HG03108 (cell line): Measurements from ENCODE around the gene RAMP1.

Experiments used
- ATAC-seq: cut with Tn5 transposase; IDR thresholded peaks from one replicate; pipeline ENCODE4 v1.9.1; 2021; ENCODE audit warnings: moderate library complexity; ENCODE audit not compliant: unreplicated experiment

Gene RAMP1

DNA sequence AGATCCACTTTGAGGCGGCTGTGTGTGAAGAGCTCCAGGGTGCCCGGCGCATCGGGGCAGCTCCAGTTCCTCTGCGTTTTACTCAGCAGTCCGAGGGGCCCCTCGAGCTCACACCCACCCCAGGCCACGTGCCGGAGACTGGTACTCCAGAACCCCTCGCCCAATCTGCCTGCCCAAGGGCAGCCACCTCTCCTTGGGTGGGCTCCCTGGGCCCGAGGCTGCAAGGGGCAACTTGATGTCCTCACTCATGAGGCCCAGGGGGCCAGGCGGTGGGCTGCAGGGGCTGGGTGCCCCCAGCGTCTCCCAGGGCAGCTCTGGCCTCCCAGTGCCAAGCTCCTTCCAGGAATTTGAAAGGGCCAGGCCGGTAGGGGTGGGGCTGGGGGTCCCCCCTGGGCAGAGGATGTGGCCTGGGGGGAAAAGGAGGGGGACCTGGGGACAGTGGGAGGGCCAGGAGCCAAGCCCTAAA, 16.7 kb downstream of the RAMP1 start:
- ATAC-seq = no peak

DNA sequence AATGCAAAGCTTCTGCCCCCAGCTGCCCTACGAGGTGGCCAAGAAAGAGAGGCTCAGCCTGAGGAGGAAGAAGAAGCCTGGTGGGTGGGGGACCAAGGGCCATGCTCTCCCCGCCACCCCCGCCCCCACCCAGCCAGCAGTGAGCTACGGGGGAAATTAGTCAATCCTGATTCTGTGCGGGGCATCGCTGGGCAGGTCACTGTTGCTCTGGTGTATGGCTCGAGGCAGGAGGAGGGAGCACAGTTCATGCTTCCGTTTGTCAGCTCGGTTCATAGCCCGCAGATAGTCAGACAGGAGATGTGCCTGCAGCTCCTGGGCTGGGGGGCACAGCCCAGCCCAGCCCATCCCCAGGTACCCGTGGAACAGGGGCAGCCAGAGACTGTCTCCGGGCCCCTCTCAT, 17.1 kb downstream of the RAMP1 start:
- no peak for ATAC-seq

DNA sequence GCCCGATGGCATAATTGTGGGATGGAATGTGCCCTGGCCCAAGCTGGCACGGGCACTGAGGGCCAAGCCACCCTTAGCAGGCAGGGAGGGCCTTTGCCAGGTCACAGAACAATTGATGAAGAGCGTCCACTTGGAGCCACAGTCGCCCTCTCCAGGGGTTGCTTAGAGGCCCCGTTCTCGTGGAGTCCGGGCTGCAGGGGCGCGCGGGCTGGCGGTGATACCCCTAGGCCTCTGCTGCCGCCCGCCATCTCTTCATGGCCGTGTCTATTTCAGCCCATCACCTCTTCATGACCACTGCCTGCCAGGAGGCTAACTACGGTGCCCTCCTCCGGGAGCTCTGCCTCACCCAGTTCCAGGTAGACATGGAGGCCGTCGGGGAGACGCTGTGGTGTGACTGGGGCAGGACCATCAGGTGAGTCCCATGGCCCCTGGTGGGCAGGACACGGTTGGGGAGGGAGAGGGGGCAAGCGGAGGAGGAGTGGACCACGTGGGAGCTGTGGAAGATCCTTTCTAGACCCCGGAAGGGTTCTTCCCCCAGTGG, 17.6 kb downstream of the RAMP1 start:
- ATAC-seq = no peak

DNA sequence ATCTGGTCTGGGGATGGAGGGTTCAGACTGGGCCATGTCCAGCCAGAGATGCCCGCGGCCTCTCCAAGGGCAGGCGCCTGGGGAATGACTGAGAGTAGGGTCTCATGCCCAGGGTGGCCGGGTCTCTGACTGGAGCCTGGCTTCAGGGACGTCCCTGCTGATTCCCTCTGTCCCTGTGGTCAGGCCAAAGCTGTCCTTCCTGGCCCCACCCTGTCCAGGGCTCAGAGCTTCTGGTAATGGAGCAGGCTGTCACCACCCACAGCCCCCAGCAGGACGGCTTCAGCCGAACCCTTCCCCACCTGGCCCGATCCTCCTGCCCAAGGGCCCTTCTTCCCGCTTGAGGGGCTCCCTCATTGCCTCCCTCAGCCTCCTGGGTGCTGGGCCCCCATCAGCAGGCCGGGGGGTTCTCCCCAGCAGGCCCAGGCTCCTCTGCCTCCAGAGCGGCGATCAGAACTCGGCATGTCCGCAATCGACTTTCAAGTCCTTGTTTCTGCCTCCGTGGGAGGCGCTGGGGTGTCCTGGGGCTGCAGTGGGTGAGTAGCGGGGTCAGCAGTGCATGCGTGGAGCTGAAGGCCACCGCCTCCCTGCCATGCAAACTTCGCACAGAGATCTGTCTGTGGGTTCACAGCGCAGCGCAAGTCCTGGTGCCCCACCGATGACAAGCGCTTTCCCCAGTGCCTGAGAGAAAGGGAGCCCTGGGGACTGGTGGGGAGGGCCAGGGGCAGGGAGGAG, 18.3 kb downstream of the RAMP1 start:
- ATAC-seq = no peak

DNA sequence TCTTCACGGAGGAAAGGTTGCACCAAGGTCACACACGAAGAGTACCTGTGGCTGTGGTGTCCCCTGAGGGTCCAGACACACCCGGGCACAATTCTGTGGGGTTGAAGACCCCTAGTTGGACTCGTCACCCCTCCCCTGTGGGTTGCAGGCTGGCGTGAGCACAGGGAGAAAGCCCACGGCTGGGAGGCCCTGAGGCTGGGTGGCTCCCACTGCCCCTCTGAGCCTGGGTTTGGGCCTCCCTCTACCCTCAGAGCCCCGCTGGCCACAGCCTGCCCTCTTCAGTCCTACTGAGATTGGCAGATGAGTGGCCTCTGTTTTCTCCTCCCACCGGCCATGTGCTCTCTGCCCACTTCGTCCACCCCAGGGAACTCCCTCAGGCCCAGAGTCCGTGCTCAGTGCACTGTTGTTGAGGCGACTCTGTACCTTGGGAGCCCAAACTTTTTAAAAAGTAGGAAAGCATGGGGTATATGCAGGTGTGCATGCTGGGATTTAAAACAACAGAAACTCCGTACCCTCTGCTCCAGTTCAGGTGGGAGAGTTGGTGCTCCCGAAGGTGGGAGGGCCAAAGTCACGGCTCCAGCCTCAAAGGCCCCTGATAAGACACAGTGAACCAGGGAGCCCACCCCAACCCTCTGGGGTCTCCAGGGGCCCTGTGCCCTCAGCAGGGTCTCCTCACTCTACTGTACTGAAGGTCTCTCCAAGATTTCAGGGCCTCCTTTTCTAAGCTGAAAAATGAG, 19.1 kb downstream of the RAMP1 start:
- no peak for ATAC-seq

DNA sequence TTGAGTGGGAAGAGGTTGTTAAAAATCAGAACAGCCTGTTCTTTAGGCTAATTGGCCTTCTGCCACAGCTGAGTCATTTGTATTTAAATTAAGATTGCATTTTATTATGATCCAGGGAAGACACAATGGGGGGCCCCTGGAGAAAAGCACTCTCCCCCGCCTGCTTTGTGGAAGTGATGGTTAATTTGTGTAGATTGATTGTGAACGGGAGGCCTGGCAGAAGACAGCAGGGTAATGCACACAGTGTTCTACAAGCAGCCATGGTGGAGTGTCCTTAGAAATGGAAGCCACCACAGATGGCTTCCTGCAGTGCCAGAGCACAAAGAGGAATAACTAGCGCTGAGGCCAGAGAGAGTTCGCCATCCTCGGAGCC, 19.6 kb downstream of the RAMP1 start:
- no peak for ATAC-seq

DNA sequence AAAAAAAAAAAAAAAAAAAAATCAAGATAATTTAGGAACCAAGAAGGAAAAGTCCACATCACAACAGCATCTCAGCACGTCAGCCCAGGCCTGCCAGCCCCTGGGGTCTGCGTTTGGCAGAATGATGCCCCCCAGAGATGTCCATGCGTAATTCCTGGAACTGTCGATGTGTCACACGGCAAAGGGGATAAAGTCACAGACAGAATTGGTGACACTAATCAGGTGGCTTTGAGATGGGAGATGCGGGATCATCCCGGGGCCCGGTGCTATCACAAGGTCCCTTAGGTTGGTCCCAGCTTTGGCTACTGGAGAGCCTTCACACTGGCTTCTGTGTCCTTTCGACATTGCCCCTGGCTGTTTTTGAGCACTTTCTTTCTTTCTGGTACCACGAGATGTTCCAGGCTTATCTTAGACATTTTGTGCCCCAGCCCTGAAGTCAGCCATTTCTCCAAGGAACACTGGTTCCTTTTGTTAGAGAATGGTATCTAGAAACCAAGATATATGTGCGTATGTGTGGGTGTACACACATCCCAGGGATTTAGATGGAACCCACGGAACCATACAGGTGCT, 20.7 kb downstream of the RAMP1 start:
- ATAC-seq = no peak

DNA sequence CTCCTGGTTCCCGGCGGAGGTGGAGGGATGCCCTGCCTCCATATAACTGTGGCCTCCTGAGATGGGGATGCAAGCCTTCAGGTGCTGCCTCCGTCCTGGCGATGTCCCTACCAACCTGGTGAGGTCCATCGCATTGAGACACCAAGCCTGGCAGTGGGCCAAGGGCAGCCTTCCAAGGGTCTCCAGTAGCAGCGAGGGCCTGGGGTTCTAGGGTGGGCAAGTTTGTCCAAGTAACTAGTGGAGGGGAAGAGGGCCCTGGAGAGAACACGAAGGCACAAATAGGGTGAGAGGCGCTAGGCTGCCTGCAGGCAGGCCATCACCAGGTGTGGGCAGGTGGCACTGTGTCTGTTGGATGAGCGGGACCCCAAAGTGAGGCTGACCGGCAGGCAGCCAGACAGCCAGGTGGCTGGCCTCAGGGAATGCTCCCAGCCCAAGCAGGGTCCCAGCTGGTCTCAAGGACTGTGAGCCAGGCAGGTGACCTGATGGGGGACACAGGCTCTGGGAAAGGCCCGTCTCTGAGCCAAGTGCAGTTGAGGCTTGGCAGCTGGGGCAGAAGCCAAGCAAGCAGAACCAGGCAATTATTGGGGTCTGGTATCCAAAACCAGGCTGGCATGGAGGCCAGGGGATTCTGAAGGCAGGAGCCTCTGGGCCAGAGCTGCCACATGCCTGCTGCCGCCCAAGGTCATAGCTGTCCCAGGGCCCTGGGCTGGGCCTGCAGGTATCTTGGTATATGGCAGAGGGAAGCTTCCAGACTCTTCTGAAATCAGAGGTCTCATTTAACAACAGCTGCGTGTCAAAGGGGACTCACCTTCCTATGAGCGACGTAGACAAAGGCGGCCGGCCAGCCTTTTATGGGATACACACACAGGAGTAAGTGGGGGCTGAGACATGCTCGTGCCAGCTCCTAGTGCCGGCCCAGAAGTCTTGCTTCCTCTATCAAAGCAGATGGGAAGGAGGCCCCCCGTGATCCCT, 23.4 kb downstream of the RAMP1 start:
- ATAC-seq = no peak

DNA sequence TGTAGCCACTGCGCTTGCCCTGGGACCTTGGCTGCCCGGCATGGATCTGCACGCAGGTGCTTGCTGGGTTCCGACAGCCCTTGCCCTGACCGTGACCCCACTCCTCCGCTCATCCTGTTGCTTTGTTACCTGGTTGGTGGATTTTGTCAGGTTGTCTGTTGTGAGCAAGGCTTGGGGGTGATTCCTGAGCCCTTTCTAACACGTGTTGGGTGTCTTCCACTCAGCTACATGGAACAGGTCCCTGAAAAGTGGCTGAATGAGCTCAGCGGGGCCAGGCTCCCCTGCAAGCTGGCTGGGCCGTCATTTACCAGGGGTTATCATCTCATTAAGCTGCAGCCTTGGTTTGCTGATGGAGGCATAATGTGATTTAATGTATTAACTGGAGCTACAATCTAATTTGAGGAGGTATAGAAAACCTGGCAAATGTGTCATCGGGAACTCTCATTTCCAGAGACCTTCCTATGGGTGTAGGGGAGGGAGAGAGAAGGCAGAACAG, 24.6 kb downstream of the RAMP1 start:
- no peak for ATAC-seq

DNA sequence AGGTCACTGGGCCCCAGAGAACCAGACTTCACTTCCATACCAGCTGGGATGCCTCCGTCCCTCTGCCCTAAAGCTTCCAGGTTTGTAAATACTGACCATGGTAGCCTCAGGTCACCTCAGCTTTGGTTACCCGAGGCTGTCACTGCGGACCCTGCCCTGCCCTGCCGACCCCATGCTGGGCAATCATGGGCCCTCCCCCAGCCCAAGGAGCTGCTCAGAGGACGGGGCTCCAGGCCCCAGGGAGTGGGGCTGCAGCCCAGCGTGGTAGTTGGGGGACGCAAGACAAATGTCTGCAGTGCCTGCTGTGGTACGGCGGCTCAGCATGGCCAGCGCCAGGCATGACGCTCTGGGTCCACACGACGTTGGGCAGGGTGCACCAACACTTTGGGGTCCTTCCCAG, 25.3 kb downstream of the RAMP1 start:
- no peak for ATAC-seq

DNA sequence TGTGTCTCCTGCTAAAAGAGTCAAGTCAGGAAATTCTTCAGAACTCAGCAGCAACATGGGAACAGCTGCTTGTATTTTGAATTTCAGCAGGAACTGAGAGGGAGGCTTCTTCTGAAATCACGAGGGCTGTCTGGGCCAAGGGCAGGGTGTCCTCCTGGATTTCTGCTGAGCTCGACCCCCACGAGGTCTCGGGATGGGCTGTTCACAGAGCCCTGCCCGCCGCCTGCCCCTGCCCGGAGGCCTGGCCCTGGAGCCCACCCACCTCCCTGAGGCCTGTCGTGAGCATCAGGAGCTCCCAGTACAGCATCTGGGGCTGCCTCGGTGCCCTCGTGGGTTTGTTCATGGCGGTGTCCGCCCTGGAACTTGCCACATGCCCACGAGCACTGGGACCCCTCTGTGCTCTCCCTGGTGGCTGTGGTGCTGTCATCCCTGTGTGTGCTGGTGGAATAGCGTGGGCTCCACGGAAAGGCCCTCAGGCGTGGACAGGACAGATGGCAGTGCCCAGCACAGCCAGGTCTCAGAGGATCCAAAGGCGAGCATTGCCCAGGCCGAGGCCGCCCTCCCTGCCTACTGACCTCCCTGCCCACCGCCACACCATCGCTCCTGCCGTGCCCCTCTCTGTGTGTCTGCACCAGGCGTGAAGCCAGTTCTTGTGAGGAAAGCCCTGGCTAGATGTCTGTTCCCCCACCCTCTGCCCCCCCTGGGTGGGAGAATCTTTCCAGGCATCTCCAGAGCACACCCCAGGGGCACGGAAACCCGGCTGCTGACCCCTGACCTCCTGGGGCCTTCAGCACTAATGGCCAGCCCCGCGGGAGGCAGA, 25.9 kb downstream of the RAMP1 start:
- no peak for ATAC-seq

DNA sequence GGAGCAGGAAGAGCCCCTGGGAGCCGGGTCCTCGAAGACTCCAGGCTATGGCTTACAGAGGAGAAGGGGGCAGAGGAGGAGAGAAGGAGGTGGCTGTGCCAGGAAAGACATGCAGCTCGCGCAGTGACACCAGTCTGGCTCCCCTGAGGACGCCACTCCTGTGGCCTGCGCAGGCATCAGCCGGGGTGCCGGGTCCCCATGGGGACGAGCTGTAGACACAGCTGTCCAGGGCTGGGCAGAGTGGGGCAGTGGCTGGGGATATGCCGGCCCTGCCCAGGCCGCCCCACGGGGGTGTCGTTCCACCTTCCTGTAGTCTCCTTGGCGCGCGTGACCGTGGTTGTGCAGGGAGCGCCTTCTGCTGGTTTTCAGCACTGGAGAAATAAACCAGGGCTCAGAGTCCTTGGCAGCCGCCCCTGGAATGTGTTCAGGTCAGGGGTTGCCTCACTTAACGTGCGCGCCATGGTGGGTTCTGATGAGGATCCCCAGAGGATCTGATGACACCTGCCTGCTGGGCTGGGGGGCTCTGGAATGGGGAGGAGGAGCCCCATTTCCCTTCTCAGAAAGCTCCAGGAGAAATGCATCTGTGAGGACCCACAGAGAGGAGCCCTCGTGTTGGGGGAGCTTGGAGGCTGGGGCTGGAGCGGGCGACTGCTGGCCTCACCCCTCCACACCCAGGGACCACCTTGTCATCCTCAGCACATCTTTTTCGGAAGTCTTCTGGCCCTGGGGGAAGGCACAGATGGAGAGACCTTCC, 26.7 kb downstream of the RAMP1 start:
- no peak for ATAC-seq

DNA sequence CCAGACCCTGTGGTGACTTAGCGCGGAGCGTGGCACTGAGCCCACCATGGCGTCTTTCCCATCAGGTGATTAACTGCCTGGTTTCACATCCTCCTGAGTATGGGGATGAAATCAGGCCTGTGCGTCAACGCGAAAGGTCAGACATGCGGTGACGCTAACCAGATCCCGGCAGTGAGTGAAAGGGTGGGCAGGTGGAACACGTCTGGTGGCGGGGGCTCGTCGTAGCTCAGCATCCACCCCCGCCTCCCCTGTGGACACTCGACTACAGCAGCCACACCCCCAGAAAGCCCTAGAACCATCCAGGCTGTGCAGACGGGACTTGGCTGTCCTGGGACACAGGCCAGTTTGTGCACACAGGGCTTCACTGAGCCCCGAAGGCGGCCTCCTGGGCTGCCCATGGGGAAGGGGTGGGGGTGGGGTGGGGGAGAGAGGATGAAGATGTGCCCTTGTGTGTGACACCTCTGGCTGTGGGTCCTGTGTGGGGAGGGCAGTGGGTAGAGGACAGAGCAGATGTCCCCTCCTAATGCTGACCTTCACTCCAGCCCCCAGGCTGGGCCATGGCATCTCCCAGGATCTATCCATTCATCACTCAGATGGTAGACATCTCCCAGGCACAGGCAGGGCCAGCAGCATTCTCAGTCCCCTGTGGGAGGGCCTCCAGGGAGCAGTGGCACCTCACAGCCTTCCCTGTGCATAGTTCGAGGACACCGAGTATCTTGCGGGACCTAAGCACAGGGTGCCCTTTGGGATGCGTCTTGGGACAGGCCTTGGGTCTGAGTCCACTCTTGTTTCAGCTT, 27.5 kb downstream of the RAMP1 start:
- ATAC-seq = no peak

DNA sequence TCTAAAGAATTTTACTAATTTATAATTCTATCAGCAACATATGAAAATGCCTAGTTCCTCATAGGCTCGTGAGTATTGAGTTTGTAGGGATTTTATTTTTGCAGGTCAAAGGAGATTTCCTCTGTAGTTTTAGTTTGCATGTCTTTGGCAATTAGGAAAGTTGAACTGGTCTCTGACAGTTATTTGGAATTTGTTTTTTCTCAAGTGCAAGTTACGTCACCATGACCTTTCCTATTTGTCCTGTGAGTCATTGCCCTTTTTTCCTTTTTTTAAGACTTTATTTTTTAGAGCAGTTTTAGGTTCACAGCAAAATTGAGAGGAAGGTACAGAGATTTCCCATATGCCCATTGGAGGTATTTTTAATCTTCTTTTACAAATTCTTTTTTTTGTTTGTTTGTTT, 29.0 kb downstream of the RAMP1 start:
- no peak for ATAC-seq

DNA sequence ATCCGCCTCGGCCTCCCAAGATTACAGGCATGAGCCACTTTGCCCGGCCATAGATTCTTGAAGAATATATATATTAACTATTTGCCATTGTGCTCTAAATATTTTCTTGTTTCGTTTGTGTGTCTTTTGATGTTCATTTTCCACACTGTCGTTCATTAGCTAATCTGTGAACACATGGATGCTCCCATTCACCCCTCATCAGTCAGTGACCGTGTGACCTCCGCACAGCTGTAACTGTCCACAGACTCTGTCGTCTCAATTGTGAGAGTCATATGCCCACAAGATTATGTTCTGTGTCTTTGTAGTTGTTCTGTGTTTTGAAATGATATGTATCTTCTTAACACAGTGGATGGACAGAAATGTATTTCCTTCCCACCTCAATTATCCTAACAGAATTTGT, 29.6 kb downstream of the RAMP1 start:
- ATAC-seq = no peak

DNA sequence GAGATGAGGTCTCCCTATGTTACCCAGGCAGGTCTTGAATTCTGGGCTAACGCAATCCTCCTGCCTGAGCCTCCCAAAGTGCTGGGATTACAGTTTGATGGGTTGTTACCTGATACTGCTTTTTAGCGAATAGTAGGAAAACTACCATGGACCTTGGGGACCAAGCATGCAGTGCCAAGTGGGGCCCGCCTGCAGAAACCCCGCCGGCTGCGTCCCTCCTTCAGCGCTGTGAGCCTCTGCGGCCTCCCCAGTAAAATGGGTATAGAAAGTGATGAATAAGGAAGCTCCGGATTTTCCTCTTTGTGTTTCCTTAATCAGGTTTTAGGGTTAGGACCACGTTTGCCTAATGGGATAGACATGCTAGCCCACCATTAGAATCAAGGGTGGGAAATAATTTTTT, 30.4 kb downstream of the RAMP1 start:
- ATAC-seq = no peak

DNA sequence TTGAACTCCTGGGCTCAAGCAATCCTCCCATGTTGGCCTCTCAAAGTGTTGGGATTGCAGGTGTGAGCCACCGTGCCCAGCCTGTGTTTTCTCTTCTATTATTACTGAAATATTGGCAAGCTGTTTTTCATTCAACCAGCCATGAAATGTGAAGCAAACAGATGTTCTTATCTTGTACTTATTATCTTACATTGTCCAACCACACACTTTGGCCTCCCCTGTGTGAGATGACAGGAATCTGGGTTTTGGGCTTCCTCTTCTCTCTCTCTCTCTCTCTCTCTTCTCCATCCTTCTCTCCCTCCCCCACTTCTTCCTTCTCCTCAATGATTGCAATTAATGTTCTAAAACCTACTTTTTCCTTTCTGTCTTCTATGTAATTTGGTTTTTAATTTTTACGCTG, 33.1 kb downstream of the RAMP1 start:
- ATAC-seq = no peak

DNA sequence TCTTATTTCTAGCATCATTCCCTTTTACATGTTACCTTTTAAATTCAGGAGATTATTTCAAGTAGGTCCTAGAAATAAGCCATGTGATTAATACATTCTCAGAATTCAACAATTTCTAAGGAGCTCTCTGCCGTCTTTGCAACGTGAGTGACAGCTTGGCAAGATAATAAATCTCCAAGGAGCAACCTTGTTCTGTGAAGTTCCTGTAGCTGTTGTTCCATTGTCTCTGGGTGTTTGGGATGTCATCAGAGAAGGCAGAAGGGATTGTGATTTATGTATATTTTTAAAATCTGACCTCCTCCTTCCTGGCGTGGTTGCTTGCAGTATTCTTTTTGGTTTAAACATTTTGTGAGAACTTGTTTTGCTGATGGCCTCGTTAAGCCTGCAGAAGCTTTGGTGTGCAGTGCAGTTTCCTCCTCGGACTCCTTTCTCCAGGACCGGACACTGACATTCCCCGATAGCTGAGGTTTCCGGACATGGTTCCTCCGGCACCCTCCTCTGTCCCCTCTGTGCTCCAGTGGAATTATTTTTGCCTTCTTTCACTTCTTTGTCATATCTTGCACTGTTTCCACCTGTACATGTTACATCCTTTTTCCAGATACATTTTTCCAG, 33.7 kb downstream of the RAMP1 start:
- ATAC-seq = no peak
